WTC11 (cell line): ENCODE results near the gene FBXO42. TPM values are rescaled to one million over a fixed set of nuclear protein-coding genes. Genes with fewer than 3 reads are reported as not detected.

ENCODE experiments used
- ATAC-seq: fragments of 200-7000 bp; cut with Tn5 transposase; 2 replicates; pipeline ENCODE4 v1.10.0; 2021; ENCODE audit warnings: mild to moderate bottlenecking, moderate library complexity
- CTCF ChIA-PET: fragments of 300-600 bp; sonication (Branson Sonifier 250); formaldehyde crosslinking; loops from one replicate; lab custom pipeline; 2021; ENCODE audit warnings: antibody characterized with exemption; lab: Charles Lee
- POLR2A ChIA-PET: fragments of 350-600 bp; sonication (Branson Sonifier 250); formaldehyde crosslinking; loops from one replicate; lab custom pipeline; 2021; ENCODE audit warnings: antibody characterized with exemption; lab: Charles Lee
- DNase-seq: peaks from one replicate; pipeline ENCODE4 v3.0.0; 2021; ENCODE audit warnings: low spot score
- H3K27ac Mint-ChIP-seq: 2 replicates; pipeline ENCODE4 v1.8.0; 2021; ENCODE audit warnings: mixed read lengths
- H3K27me3 Mint-ChIP-seq: 2 replicates; pipeline ENCODE4 v1.8.0; 2021; ENCODE audit warnings: low read depth, mild to moderate bottlenecking, moderate library complexity, mixed read lengths
- H3K36me3 Mint-ChIP-seq: 2 replicates; pipeline ENCODE4 v1.8.0; 2021; ENCODE audit warnings: mixed read lengths
- H3K4me1 Mint-ChIP-seq: 2 replicates; pipeline ENCODE4 v1.8.0; 2022; ENCODE audit warnings: mixed read lengths
- H3K4me3 Mint-ChIP-seq: 2 replicates; pipeline ENCODE4 v1.8.0; 2021; ENCODE audit warnings: mild to moderate bottlenecking, moderate library complexity, mixed read lengths
- H3K9me3 Mint-ChIP-seq: 2 replicates; pipeline ENCODE4 v1.8.0; 2021; ENCODE audit warnings: mixed read lengths
- ATF1 ChIP-seq: sonication (generic); formaldehyde crosslinking; IDR thresholded peaks from 2 replicates; pipeline ENCODE4 v1.8.1; 2023; ENCODE audit warnings: mild to moderate bottlenecking, moderate library complexity, missing genetic modification reagents
- CBFB ChIP-seq: sonication (generic); formaldehyde crosslinking; IDR thresholded peaks from 2 replicates; pipeline ENCODE4 v1.8.1; 2022; ENCODE audit warnings: mild to moderate bottlenecking, low read depth, missing genetic modification reagents
- EMX1 ChIP-seq: fragments of 250-450 bp; sonication (Bioruptor Pico); IDR thresholded peaks from 2 replicates; pipeline ENCODE4 v1.8.0; 2021; ENCODE audit warnings: mild to moderate bottlenecking
- ESRRA ChIP-seq: sonication (generic); formaldehyde crosslinking; IDR thresholded peaks from 2 replicates; pipeline ENCODE4 v1.8.1; 2022; ENCODE audit warnings: mild to moderate bottlenecking, missing genetic modification reagents, borderline replicate concordance
- FOXK1 ChIP-seq: sonication (generic); formaldehyde crosslinking; IDR thresholded peaks from 2 replicates; pipeline ENCODE4 v1.8.0; 2022; ENCODE audit warnings: mild to moderate bottlenecking, moderate library complexity, missing genetic modification reagents
- JUN ChIP-seq: sonication (generic); formaldehyde crosslinking; IDR thresholded peaks from 2 replicates; pipeline ENCODE4 v1.8.0; 2023; ENCODE audit warnings: mild to moderate bottlenecking, missing genetic modification reagents
- KAT7 ChIP-seq: sonication (generic); formaldehyde crosslinking; IDR thresholded peaks from 2 replicates; pipeline ENCODE4 v1.8.1; 2023; ENCODE audit warnings: missing genetic modification reagents, mild to moderate bottlenecking, borderline replicate concordance
- MYBL2 ChIP-seq: sonication (generic); formaldehyde crosslinking; IDR thresholded peaks from 2 replicates; pipeline ENCODE4 v1.8.1; 2023; ENCODE audit warnings: mild to moderate bottlenecking, moderate library complexity, missing genetic modification reagents
- NFATC4 ChIP-seq: fragments of 250-450 bp; sonication (Bioruptor Pico); IDR thresholded peaks from 2 replicates; pipeline ENCODE4 v1.9.0; 2021; ENCODE audit warnings: mild to moderate bottlenecking
- SMAD4 ChIP-seq: sonication (generic); formaldehyde crosslinking; IDR thresholded peaks from 2 replicates; pipeline ENCODE4 v1.8.0; 2022; ENCODE audit warnings: mild to moderate bottlenecking, missing genetic modification reagents
- SOX15 ChIP-seq: fragments of 250-450 bp; sonication (Bioruptor Pico); IDR thresholded peaks from 2 replicates; pipeline ENCODE4 v1.9.0; 2021; ENCODE audit warnings: mild to moderate bottlenecking
- TP53 ChIP-seq: sonication (generic); formaldehyde crosslinking; IDR thresholded peaks from 2 replicates; pipeline ENCODE4 v1.8.1; 2023; ENCODE audit warnings: mild to moderate bottlenecking, missing genetic modification reagents
- ZNF263 ChIP-seq: sonication (generic); formaldehyde crosslinking; IDR thresholded peaks from 2 replicates; pipeline ENCODE4 v1.8.1; 2022; ENCODE audit warnings: low read depth, mild to moderate bottlenecking, moderate library complexity, missing genetic modification reagents
- ZNF416 ChIP-seq: fragments of 250-450 bp; sonication (Bioruptor Pico); IDR thresholded peaks from 2 replicates; pipeline ENCODE4 v1.9.0; 2021; ENCODE audit warnings: mild to moderate bottlenecking, inconsistent platforms
- total RNA-seq: library from RNA; stranded (reverse); gene quantifications from 3 replicates; pipeline ENCODE4 v1.2.3, GENCODE V29; 2021
- TF ChIP-seq, protein P1 (sequence below): sonication (generic); formaldehyde crosslinking; IDR thresholded peaks from 2 replicates; pipeline ENCODE4 v1.8.1; 2023; ENCODE audit warnings: mild to moderate bottlenecking, missing genetic modification reagents, borderline replicate concordance
- TF ChIP-seq, protein P2 (sequence below): fragments of 250-450 bp; sonication (Bioruptor Pico); IDR thresholded peaks from 2 replicates; pipeline ENCODE4 v1.9.0; 2021; ENCODE audit warnings: mild to moderate bottlenecking
- TF ChIP-seq, protein P3 (sequence below): sonication (generic); formaldehyde crosslinking; IDR thresholded peaks from 2 replicates; pipeline ENCODE4 v1.8.1; 2022; ENCODE audit warnings: mild to moderate bottlenecking, moderate library complexity, missing genetic modification reagents
- TF ChIP-seq, protein P4 (sequence below): sonication (generic); formaldehyde crosslinking; IDR thresholded peaks from 2 replicates; pipeline ENCODE4 v1.8.1; 2022; ENCODE audit warnings: low read depth, missing genetic modification reagents, borderline replicate concordance
- TF ChIP-seq, protein P5 (sequence below): sonication (generic); formaldehyde crosslinking; IDR thresholded peaks from 2 replicates; pipeline ENCODE4 v1.8.0; 2022; ENCODE audit warnings: mild to moderate bottlenecking, missing genetic modification reagents
- TF ChIP-seq, protein P6 (sequence below): sonication (generic); formaldehyde crosslinking; IDR thresholded peaks from 2 replicates; pipeline ENCODE4 v1.8.0; 2022; ENCODE audit warnings: mild to moderate bottlenecking, missing genetic modification reagents

The FBXO42 gene
- total RNA-seq, 1 experiment from 2014 or later, result 17.5 TPM

DNA sequence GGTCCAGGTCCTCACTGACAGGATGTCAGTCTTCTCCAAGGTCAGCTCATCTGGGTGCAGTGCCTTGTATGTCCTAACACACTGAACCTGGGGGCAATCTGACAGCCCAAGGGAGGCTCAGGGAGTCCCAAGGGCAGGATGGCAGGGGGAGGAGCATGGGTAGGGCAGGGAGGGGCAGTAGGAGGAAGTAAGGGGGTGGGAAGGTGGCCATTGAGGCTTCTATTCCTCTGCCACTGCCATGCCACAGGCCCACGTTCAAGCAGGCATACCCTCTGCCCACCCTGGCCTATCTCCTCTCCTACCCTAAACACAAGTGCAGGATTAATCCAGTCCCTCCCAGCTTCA, 153.2 kb downstream of the FBXO42 start (continued):
- TF ChIP-seq, protein P1, sequence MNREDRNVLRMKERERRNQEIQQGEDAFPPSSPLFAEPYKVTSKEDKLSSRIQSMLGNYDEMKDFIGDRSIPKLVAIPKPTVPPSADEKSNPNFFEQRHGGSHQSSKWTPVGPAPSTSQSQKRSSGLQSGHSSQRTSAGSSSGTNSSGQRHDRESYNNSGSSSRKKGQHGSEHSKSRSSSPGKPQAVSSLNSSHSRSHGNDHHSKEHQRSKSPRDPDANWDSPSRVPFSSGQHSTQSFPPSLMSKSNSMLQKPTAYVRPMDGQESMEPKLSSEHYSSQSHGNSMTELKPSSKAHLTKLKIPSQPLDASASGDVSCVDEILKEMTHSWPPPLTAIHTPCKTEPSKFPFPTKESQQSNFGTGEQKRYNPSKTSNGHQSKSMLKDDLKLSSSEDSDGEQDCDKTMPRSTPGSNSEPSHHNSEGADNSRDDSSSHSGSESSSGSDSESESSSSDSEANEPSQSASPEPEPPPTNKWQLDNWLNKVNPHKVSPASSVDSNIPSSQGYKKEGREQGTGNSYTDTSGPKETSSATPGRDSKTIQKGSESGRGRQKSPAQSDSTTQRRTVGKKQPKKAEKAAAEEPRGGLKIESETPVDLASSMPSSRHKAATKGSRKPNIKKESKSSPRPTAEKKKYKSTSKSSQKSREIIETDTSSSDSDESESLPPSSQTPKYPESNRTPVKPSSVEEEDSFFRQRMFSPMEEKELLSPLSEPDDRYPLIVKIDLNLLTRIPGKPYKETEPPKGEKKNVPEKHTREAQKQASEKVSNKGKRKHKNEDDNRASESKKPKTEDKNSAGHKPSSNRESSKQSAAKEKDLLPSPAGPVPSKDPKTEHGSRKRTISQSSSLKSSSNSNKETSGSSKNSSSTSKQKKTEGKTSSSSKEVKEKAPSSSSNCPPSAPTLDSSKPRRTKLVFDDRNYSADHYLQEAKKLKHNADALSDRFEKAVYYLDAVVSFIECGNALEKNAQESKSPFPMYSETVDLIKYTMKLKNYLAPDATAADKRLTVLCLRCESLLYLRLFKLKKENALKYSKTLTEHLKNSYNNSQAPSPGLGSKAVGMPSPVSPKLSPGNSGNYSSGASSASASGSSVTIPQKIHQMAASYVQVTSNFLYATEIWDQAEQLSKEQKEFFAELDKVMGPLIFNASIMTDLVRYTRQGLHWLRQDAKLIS (CRISPR knock-in tag), result no peak
- no peak for TF ChIP-seq ATF1

DNA sequence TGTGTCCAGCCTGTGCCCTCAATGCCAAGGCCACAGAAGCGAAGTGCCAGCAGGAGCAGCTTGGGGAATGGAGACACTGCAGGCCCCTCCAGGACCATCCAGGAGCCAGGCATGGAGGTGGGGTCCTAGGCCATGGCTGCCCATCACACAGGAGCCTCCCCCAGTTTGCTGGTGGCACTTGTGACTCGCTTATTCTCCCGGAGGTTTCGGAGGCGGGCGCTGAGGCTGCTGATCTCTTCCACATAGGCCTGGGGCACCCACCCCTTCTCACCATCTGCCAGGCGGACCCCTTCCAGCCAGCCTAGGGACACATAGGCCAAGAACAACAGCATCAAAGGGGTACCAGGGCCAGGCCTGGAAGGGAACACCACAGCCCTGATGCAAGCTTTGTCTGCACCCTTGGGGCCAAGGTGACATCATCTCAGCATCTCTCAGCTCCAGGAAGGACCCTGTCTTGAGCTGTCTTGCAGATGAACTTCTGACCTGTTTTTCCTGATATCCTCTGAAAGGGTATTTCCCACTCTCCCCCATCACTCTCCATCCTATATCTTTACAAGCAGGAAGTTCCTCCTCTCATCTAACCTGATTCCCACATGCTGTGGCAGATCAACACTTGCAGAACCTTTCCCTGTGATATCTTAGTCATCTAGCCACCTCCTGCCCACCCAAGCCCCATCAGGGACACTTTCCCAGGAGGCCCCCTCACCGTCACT, 153.7 kb downstream of the FBXO42 start:
- DNase-seq (no peak), ATAC-seq (no peak)
- Mint-ChIP-seq H3K27ac (no peak overlapping the region), H3K9me3 (no peaks in the 10 kb centered on the region), H3K4me3 (no peak overlapping the region), H3K36me3 (peaks cover 18% of the 10 kb centered on the region), H3K27me3 (no peaks in the 10 kb centered on the region), H3K4me1 (no peaks in the 10 kb centered on the region)
- ChIA-PET POLR2A (no interaction called here), CTCF (interaction anchor here (1.1 kb wide), 1 partner anchor 120 kb away, joined by 3 read pairs; no protein-coding TSS in a partner anchor)
- TF ChIP-seq, protein P2, sequence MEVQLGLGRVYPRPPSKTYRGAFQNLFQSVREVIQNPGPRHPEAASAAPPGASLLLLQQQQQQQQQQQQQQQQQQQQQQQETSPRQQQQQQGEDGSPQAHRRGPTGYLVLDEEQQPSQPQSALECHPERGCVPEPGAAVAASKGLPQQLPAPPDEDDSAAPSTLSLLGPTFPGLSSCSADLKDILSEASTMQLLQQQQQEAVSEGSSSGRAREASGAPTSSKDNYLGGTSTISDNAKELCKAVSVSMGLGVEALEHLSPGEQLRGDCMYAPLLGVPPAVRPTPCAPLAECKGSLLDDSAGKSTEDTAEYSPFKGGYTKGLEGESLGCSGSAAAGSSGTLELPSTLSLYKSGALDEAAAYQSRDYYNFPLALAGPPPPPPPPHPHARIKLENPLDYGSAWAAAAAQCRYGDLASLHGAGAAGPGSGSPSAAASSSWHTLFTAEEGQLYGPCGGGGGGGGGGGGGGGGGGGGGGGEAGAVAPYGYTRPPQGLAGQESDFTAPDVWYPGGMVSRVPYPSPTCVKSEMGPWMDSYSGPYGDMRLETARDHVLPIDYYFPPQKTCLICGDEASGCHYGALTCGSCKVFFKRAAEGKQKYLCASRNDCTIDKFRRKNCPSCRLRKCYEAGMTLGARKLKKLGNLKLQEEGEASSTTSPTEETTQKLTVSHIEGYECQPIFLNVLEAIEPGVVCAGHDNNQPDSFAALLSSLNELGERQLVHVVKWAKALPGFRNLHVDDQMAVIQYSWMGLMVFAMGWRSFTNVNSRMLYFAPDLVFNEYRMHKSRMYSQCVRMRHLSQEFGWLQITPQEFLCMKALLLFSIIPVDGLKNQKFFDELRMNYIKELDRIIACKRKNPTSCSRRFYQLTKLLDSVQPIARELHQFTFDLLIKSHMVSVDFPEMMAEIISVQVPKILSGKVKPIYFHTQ (CRISPR knock-in tag), result no peak
- no peak for TF ChIP-seq ZNF263
- TF ChIP-seq NFATC4 (CRISPR knock-in tag), result no peak
- TF ChIP-seq CBFB (CRISPR knock-in tag), result no peak
- TF ChIP-seq, protein P3, sequence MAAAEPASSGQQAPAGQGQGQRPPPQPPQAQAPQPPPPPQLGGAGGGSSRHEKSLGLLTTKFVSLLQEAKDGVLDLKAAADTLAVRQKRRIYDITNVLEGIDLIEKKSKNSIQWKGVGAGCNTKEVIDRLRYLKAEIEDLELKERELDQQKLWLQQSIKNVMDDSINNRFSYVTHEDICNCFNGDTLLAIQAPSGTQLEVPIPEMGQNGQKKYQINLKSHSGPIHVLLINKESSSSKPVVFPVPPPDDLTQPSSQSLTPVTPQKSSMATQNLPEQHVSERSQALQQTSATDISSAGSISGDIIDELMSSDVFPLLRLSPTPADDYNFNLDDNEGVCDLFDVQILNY (CRISPR knock-in tag), result no peak
- TF ChIP-seq, protein P4, sequence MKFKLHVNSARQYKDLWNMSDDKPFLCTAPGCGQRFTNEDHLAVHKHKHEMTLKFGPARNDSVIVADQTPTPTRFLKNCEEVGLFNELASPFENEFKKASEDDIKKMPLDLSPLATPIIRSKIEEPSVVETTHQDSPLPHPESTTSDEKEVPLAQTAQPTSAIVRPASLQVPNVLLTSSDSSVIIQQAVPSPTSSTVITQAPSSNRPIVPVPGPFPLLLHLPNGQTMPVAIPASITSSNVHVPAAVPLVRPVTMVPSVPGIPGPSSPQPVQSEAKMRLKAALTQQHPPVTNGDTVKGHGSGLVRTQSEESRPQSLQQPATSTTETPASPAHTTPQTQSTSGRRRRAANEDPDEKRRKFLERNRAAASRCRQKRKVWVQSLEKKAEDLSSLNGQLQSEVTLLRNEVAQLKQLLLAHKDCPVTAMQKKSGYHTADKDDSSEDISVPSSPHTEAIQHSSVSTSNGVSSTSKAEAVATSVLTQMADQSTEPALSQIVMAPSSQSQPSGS (CRISPR knock-in tag), result no peak
- no peak for TF ChIP-seq EMX1 (CRISPR knock-in tag)
- TF ChIP-seq MYBL2 (CRISPR knock-in tag), result no peak
- no peak for TF ChIP-seq SOX15 (CRISPR knock-in tag)
- TF ChIP-seq, protein P5, sequence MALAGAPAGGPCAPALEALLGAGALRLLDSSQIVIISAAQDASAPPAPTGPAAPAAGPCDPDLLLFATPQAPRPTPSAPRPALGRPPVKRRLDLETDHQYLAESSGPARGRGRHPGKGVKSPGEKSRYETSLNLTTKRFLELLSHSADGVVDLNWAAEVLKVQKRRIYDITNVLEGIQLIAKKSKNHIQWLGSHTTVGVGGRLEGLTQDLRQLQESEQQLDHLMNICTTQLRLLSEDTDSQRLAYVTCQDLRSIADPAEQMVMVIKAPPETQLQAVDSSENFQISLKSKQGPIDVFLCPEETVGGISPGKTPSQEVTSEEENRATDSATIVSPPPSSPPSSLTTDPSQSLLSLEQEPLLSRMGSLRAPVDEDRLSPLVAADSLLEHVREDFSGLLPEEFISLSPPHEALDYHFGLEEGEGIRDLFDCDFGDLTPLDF, result no peak

DNA sequence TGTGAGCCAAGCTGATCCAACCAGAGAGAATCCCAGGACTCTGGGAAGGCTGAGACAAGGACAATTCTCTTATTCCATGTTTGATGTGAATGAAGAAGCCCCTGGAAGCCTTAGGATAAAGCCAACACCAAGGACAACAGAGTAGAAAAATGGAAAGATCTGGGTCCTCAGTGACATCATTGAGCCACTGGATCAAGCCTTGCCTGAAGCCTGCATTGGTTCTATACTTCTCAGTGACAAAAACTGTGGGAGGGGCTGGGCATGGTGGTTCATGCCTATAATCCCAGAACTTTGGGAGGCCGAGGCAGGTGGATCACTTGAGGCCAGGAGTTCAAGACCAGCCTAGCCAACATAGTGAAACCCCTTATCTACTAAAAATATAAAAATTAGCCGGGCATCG, 155.4 kb downstream of the FBXO42 start:
- ChIA-PET POLR2A (no interaction called here), CTCF (interaction anchor here (1.7 kb wide), 1 partner anchor 118 kb away, joined by 5 read pairs; no protein-coding TSS in a partner anchor)
- no peak overlapping the region for H3K4me3 Mint-ChIP-seq
- ATAC-seq, result no peak
- no peaks in the 10 kb centered on the region for H3K9me3 Mint-ChIP-seq
- H3K27ac Mint-ChIP-seq, result no peak overlapping the region
- no peak for DNase-seq
- peaks cover 9% of the 10 kb centered on the region for H3K36me3 Mint-ChIP-seq
- H3K27me3 Mint-ChIP-seq, result no peaks in the 10 kb centered on the region
- H3K4me1 Mint-ChIP-seq, result no peaks in the 10 kb centered on the region
- TF ChIP-seq ESRRA (CRISPR knock-in tag) (no peak), ATF1 (no peak), SMAD4 (CRISPR knock-in tag) (no peak), JUN (CRISPR knock-in tag) (no peak), FOXK1 (no peak), TP53 (no peak), KAT7 (CRISPR knock-in tag) (no peak), ZNF416 (CRISPR knock-in tag) (no peak)
- TF ChIP-seq, protein P6, sequence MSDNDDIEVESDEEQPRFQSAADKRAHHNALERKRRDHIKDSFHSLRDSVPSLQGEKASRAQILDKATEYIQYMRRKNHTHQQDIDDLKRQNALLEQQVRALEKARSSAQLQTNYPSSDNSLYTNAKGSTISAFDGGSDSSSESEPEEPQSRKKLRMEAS (CRISPR knock-in tag), result no peak
